ENCODE measurements around the gene MARCKS.

The MARCKS gene

DNA sequence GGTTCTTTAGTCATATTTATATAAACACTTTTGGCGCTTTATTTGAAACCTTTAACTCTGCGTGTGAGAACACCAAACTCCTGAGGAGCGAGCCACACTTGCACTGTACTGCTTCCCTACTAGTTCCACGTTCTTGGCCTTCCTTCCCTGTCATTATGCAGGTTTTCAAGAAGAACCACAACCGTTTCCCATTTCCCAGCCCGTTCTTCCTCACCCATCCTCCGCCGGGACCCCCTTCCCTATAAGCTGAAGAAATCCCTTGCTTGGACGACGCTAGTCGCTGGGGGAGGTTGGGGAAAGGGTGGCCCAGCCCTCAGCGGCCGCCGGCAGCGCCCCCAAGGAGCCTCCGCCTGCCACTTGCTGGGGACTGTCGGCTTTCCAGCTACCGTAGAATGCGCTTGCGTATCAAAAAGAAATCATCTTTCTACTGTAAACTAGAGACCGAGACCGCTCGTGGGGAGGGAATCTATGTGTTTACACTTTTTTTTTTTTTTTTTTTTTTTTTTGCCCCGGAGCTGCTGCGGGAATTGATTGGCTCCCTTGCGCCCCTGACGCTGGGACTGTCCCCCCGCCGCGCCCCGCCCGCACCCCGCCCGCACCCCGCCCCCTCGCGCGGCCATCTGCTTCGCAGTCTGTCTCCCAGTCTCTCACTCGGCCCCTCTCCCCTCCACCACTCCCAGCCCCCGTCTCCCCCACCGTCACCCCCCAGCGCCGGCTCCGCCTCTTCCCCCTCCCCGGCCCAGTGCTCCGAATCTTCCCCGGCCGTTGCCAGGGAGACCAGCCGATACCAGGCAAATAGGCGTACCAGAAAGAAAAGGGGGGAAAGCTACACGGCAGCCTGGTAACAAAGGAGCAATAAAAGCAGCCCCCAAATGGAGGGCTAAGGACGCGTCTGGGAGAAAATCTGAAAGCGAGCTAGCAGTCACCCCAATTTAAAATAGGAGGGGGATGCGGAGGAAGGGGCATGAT is 2.3 kb upstream of the MARCKS start:
- DNase-seq = no peak

DNA sequence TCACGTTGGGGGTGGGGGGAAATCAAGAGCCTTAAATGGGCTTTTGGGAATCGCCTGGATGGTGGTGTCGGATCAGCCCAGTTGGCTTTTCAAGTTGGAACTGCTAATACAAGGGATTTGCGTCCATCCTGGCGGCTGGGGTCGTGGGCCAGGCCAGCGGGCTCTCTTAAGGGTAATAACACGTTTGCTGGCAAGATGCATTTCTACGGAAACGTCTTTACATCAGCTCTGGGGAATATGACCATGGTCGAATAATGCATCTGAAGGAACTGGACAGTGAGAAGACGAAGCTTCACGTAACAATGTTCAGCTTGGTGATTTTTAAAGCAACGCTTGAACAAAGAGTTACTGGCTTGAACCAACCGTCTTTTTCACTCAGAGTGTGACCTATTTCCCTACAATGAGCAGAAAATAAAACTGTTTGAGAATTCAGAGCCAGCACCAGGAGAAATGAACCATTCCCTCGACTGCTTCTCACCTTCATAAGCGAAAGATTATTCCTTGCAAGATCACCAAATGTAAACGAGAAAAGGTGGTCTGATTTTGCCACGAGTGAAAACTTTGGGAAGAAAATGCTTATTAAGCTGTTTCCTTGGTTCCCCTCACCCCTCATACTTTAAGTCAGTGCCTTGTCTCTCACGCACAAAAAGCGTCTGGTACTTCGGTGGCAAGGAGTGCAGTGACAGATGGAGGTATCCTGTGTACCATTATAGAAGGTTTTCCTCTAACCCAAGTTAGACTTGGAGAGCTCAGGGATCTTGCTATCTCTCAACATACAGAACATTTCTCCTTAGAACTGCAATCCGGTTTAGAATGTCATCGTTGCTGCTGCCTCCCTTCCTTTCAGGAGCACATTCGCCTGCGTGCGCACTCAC is 1.4 kb upstream of the MARCKS start:
- no peak for DNase-seq

DNA sequence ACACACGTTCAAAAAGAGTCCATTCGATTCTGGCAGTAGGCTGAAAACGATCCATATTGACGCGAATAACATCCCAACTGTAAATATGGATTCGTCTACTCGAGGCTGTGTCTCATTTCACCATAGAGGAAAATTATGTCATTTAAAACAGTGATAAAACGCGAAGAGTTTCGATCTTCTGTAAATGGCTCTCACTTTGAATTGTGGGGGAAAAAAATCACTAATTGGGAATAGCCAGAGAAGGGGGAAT is 845 bp upstream of the MARCKS start:
- DNase-seq = no peak

DNA sequence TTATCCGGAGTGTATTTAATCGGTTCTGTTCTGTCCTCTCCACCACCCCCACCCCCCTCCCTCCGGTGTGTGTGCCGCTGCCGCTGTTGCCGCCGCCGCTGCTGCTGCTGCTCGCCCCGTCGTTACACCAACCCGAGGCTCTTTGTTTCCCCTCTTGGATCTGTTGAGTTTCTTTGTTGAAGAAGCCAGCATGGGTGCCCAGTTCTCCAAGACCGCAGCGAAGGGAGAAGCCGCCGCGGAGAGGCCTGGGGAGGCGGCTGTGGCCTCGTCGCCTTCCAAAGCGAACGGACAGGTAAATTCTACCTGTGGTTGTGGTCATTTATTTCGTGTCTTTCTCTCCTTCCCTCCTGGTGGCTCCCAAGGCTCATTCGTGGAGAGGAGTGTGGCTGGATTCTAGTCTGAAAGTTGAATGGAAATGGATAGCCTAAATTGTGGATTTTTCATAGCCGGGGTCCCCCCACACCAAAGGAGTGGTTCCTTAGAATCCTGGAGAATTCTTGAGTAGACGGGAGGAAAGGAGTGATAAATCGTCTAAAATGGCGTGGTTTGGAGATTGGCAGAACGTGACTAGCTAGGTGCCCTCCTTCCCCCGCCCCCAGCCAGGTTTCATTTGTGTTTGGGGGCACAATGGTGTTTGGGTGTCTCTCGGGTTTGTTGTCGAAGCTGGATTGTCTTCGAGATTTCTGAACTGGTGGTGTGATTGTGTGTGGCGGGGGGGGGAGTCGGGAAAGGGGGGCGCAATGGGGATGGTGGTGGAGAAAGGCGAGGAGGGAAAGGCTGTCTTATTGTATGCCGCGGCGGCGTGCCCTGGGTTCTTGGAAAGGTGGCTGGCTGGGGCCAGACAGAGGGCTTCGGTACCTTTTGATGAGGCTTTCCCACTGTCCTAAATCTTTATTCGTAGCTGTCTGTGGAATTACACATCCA is 673 bp downstream of the MARCKS start:
- DNase-seq = no peak

DNA sequence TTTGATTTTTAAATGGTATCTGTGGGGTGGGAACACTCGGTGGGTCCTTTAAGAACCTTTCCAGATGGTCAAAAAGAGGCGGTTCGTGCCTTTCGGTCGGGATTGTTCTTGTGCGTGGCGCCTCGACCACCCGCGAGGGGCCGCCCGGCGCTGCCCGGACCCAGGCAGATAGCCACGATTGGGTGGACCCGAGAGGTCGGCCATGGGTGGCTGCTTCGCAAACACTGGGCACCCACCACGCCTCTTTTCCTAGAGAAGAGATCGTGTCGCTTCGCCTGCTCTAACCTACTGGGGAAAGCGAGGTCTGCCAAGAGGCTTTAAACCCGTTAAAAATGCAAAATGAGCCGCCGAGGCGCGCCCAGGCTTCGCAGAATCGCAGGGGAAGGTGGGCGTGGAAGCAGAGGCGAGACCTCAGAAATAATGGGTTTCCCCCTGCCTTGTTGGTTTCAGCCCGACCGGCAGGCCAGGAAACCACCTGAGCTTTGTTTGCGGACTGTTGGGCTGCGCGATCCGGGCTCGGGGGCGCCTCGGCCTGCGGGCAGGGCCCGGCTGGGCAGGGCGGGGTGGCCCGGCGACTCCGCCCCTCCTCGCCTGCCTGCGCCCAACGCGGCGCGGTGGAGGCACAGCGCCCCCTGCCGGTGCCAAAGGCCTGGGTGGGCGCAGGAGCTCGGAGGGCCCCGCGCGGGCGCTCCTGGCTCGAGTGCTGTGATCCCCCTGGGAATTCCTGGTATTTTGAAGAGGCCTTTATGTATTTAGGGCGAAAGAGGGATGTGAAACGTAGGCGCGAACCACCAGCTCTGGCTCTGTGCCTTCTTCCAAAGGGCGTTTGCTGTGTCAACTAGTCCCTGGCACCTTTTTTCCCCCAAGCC is 1.6 kb downstream of the MARCKS start:
- peak; percentile 17 to 64 (median 46) for DNase-seq

DNA sequence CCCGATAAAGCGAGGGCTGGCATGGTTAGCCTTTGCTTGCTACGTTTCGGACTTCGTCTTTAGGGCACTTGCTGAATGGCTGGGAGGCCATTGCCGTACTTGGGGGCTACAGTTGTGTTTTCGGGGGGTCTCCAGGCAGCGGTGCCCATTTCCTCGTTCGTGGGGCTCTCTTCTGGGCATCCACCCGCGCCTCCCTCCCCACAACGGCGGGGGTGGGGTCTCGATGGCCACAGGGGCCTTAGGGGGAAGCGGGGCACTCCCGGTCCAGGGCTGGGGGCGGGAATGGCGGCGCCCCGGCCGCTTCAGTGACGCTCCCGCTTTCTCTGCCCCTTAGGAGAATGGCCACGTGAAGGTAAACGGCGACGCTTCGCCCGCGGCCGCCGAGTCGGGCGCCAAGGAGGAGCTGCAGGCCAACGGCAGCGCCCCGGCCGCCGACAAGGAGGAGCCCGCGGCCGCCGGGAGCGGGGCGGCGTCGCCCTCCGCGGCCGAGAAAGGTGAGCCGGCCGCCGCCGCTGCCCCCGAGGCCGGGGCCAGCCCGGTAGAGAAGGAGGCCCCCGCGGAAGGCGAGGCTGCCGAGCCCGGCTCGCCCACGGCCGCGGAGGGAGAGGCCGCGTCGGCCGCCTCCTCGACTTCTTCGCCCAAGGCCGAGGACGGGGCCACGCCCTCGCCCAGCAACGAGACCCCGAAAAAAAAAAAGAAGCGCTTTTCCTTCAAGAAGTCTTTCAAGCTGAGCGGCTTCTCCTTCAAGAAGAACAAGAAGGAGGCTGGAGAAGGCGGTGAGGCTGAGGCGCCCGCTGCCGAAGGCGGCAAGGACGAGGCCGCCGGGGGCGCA is 2.4 kb downstream of the MARCKS start:
- no peak for DNase-seq

DNA sequence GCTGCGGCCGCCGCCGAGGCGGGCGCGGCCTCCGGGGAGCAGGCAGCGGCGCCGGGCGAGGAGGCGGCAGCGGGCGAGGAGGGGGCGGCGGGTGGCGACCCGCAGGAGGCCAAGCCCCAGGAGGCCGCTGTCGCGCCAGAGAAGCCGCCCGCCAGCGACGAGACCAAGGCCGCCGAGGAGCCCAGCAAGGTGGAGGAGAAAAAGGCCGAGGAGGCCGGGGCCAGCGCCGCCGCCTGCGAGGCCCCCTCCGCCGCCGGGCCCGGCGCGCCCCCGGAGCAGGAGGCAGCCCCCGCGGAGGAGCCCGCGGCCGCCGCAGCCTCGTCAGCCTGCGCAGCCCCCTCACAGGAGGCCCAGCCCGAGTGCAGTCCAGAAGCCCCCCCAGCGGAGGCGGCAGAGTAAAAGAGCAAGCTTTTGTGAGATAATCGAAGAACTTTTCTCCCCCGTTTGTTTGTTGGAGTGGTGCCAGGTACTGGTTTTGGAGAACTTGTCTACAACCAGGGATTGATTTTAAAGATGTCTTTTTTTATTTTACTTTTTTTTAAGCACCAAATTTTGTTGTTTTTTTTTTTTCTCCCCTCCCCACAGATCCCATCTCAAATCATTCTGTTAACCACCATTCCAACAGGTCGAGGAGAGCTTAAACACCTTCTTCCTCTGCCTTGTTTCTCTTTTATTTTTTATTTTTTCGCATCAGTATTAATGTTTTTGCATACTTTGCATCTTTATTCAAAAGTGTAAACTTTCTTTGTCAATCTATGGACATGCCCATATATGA is 3.2 kb downstream of the MARCKS start:
- no peak for DNase-seq

DNA sequence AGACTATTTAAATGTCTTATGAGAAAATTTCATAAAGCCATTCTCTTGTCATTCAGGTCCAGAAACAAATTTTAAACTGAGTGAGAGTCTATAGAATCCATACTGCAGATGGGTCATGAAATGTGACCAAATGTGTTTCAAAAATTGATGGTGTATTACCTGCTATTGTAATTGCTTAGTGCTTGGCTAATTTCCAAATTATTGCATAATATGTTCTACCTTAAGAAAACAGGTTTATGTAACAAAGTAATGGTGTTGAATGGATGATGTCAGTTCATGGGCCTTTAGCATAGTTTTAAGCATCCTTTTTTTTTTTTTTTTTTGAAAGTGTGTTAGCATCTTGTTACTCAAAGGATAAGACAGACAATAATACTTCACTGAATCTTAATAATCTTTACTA is 5.0 kb downstream of the MARCKS start:
- no peak for DNase-seq

DNA sequence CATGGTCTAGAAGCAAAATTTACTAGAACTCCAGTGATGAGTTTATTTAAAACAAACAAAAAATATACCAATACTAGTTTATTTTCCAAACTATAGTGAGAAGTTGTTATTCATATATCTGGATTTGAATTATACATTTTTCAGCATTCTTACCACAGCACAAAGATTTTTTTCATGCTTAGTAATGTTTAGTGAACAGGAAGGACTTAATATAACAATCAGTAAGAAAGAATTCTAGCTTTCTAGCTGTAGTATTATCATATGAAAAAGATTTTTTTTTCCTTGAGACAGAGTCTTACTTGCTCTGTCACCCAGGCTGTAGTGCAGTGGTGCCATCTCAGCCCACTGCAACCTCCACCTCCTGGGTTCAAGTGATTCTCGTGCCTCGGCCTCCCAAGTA is 13.8 kb downstream of the MARCKS start:
- DNase-seq = no peak

DNA sequence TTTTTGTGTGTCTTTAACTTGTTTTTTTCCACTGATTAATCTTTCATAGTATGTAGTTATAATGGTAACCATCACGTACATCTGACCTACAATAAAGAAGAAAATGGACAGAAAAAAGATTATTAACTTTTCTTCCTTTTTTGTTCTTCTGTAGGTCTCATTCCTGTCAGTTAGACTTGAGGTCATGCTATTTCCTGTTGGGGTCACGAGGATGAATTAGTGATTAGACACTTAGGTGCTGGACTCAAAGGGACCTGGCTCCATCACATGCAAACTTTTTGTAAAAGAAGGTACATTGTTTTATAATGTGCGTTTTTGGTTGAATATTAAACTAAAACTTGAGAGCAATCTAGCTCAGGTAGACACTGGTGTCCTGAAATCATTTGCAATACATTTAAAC is 14.8 kb downstream of the MARCKS start:
- DNase-seq = no peak

DNA sequence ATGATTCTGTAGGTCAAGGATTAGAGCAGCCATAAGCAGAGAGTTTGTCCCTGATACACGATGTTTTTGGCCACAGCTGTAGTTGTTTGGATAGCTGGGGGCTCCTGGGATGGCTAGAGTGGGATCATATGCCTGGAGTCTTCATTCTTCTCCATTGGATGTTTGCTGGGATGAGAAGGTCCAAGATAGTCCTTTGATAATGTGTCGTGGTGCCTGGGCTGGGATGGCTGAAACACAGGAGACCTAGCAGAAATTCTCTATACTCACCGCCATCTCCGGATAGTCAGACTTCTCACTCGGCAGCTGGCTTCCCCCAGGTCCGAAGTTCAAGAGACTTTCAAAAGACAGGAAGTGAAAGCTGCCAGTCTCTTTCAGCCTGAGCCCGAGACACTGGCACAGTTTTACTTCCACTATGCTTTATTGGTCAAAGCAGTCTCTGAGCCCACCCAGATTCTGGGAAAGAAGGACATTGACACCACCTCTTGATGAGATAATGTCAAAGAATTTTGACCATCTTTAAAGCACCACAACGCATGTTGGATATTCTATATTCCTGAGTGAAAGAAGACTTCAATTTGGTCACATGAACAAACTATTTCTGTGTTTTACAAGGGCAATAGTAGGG is 16.0 kb downstream of the MARCKS start:
- no peak for DNase-seq

DNA sequence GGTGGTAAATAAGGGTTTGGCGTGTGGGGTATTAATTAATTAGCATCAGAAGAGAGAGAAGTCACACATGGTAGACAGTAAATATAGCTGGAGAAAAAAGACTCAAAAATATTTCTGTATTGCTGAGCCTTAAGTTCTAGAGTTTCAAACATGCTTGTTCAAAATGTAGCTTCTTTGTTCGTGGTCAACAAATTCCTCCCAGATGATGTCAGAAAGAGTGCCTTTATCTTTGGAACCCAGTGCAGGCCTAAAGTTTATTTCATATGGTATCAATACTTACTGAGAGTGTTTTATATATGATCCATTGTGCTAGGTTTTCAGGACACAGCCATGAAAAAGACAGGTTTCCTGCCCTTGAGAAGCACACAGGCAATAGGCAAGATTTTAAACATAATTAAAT is 18.3 kb downstream of the MARCKS start:
- DNase-seq = no peak

DNA sequence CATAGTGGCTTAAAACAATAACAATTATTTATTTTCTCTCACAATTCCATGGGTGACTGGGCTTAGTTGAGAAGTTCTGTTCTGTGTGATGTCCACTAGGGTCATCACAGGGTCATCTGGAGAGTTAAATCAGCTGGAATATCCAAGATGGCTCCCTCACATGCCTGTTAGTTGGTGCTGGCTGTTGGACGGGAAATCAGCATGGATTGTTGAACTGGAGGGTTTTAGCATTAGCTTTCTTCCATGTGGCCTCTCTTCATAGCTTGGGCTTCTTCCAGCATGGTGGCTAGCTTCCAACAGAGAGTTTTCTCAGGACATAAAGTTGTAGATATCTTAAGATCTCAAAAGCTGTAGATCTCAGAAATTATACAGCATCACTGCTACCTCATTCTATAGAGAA is 19.6 kb downstream of the MARCKS start:
- no peak for DNase-seq

DNA sequence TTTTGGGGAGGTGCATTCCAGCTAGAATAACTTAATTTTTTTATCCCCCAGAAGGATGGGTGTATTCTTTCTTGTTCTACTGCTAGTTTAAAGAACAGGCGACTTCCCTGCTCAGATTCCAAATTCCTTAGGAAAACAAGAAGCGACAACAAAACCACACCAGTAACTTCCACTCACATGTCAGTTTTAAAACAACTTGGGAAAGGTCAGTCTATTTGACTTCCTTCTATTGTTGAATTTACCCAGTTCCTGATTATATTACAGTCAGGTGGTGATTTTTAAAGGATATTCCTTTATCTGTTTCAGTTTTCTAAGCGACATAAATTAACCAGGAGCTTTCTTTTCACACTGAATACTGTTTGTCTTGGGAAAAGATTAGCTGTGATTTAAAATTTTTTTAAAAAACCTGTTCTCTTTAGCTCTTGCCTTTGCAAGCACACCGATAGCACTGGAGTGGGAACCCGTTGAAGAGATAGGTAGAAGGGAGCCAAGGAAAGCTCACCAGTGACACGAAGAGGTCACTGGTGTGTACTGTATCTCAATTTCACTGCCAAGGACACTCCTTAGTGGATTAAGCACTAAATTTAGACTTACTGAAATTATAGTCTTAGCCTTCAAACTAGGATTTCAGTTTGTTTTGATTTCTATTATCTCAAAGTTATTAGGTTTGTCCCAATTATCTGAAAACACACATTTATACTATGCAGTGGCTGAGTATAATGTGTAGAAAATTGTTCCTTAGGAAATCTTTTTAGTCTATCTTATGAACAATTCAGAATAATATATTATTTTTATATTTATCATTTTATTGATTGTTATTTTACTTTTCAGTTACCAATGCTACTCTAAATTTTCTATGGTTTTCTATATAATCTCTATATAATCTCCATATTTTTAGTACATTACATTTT is 22.3 kb downstream of the MARCKS start:
- no peak for DNase-seq

DNA sequence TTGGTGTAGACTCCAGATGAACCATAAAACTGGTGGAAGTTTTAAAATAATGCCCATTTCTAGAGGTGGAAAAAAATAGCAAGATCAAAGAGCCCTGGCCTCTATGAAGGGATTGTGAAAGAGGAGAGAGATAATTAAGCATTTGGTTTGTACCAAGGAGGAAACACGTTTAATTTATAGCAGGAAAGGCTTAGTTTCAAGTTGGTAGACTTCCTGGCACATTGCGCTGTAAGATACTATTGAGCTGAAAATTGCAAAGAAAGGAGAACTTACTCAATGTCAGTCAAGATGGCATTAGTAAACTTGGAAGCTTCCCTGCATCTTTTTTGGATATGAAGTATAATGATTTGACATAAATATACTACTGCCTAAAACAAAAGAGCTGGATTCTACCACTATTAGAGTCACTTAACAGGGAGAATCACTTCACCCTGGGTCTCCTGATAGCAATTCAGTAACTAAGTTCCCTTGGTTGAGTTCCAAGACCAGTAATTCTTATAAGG is 24.4 kb downstream of the MARCKS start:
- no peak for DNase-seq

DNA sequence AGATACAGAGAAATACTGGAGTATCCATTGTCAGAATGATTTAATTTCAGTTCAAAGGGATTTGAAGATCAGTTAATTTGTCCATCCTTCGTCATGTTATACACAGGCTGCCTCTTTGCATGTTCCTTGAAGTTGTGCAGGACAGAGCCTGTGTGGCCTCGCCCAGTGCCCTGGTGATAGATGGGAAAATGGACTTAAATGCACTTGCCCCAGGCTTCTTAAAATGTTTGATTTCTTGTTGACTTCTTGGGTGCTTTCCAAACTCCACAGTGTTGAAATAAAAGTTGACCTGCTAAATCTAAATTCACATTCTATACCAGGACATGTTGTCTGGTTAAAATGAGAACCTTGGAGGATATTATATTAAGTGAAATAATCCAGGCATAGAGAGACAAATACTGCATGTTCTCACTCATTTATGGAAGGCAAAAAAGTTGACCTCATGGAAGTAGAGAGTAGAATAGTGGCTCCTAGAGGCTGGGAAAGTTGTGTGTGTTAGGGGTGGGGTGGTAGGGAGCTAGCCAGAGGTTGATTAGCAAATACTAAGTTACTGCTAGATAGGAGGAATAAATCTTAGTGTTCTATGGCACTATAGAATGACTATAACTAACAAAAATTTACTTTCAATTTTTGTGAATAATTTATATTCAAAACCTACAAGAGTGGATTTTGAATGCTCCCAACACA is 25.3 kb downstream of the MARCKS start:
- no peak for DNase-seq

DNA sequence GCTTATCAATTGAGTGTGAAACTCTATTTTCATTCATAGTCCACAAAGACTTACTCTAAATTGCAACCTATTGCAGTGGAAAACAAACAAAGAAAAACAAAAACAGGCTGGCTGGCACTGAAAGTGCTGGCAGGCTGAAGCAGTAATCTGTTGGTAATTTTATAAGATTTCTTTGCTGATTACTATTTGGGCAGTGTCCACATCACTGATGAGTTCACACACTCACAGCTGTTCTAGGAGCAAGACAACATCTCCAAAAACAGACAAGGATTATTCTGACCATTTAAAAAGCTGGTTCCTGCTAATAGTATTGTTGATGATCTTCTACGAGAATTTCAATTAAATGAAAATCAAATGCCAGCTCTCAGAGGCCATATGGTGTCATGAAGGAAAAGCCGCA is 26.9 kb downstream of the MARCKS start:
- DNase-seq = no peak

DNA sequence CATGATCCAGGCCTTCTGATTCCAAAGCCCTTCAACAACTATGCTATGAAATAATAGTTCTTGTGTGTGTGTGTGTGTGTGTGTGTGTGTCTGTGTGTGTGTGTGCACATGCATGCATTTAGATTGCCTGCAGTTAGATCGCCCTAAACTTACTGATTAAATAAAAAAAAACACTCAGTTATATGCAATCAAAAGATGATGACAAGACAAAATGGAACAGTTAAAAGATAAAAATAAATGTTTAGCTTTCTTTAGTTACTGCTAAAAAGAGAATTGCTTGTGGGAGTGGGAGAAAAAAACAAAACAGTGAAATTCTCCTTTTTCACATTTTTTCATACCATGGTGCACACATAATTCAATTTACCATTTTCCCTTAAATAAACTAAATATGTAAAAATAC is 29.4 kb downstream of the MARCKS start:
- DNase-seq = no peak

Measured in activated CD4-positive, CD25-positive, alpha-beta regulatory T cell (primary cell).